Osteocyte (in vitro differentiated cells): ENCODE results near the gene PCSK1N. TPM values are rescaled to one million over a fixed set of nuclear protein-coding genes. Genes with fewer than 3 reads are reported as not detected.

Source experiments
- DNase-seq: peaks from one replicate; pipeline ENCODE4 v3.0.0; 2021; ENCODE audit warnings: mixed read lengths; ENCODE audit not compliant: unreplicated experiment; ENCODE audit errors: extremely low spot score
- H3K27ac Mint-ChIP-seq: one replicate; pipeline ENCODE4 v1.8.0; 2021; ENCODE audit warnings: mild to moderate bottlenecking, mixed read lengths; ENCODE audit not compliant: unreplicated experiment
- H3K27me3 Mint-ChIP-seq: one replicate; pipeline ENCODE4 v1.8.0; 2021; ENCODE audit warnings: mixed read lengths; ENCODE audit not compliant: unreplicated experiment
- H3K36me3 Mint-ChIP-seq: one replicate; pipeline ENCODE4 v1.8.0; 2021; ENCODE audit warnings: mixed read lengths; ENCODE audit not compliant: unreplicated experiment
- H3K4me1 Mint-ChIP-seq: one replicate; pipeline ENCODE4 v1.8.0; 2021; ENCODE audit warnings: mixed read lengths; ENCODE audit not compliant: unreplicated experiment
- H3K4me3 Mint-ChIP-seq: one replicate; pipeline ENCODE4 v1.8.0; 2021; ENCODE audit warnings: mild to moderate bottlenecking, moderate library complexity, mixed read lengths; ENCODE audit not compliant: unreplicated experiment
- H3K9me3 Mint-ChIP-seq: one replicate; pipeline ENCODE4 v1.8.0; 2021; ENCODE audit warnings: mixed read lengths; ENCODE audit not compliant: unreplicated experiment
- CTCF ChIP-seq: fragments of 200-600 bp; sonication (generic); IDR thresholded peaks from 2 replicates; pipeline ENCODE4 v1.5.0; 2021; ENCODE audit warnings: antibody characterized with exemption, mild to moderate bottlenecking, moderate library complexity
- total RNA-seq: library from RNA; stranded (reverse); gene quantifications from 2 replicates; pipeline ENCODE4 v1.2.1, GENCODE V29; 2021

The PCSK1N gene
- total RNA-seq, 1 donor from 2014 or later, result 13.1 TPM

DNA sequence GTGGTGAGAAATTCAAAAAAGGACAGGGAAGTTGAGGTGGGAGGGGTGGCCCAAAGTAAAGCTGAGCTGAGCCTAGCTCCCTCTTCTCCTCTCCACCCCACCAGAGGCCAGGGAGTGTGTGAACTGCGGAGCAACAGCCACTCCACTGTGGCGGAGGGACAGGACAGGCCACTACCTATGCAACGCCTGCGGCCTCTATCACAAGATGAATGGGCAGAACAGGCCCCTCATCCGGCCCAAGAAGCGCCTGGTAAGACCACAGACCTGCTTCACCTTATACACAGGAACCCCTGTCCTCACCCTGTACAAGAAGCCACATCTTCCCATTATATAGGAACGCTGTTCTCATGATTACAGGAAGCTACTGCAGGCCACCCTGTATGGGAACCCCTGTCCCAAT is 43.2 kb downstream of the PCSK1N start:
- Mint-ChIP-seq H3K36me3 (no peaks in the 10 kb centered on the region), H3K9me3 (no peaks in the 10 kb centered on the region)

GRCh38 chrX:48791063-48791820 is 44.2 kb downstream of the PCSK1N start:
- Mint-ChIP-seq H3K4me3 (no peak overlapping the region), H3K36me3 (no peaks in the 10 kb centered on the region), H3K9me3 (no peaks in the 10 kb centered on the region), H3K27ac (no peak overlapping the region), H3K4me1 (peaks cover 8% of the 10 kb centered on the region), H3K27me3 (peaks cover 13% of the 10 kb centered on the region)
- no peak for TF ChIP-seq CTCF
- DNase-seq, result no peak

More for the DNA sequence above, 43.2 kb downstream of the PCSK1N start:
- Mint-ChIP-seq H3K27me3 (peaks cover 7% of the 10 kb centered on the region), H3K4me1 (peaks cover 8% of the 10 kb centered on the region), H3K4me3 (no peak overlapping the region), H3K27ac (no peak overlapping the region)
- no peak for TF ChIP-seq CTCF
- no peak for DNase-seq

DNA sequence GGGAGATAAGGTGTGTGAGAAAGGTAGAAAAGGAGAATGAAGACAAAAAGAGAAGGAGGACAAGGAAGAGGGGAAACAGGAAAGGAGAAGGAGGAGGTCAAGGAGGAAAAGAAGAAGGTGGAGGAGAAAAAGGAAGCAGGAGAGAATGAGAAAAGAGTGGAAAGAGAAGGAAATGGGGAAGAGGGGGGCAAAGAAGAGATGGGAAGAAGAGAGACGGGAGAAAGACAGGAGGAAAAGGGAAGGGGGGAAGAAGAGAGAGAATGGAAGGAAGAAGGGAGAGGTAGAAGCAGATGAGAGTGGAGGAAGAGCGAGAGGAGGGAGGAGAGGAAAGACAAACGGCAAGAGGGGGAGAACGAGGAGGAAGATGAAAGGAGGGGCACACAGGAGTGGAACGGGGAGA is 44.9 kb downstream of the PCSK1N start:
- Mint-ChIP-seq H3K9me3 (no peaks in the 10 kb centered on the region), H3K36me3 (no peaks in the 10 kb centered on the region), H3K27me3 (peaks cover 13% of the 10 kb centered on the region), H3K4me3 (no peak overlapping the region), H3K27ac (no peak overlapping the region), H3K4me1 (peaks cover 8% of the 10 kb centered on the region)
- TF ChIP-seq CTCF, result no peak
- no peak for DNase-seq

GRCh38 chrX:48789366-48790220 is 45.8 kb downstream of the PCSK1N start:
- Mint-ChIP-seq H3K4me3 (no peak overlapping the region), H3K27me3 (peaks cover 13% of the 10 kb centered on the region), H3K4me1 (no peaks in the 10 kb centered on the region), H3K9me3 (no peaks in the 10 kb centered on the region), H3K36me3 (no peaks in the 10 kb centered on the region), H3K27ac (no peak overlapping the region)
- TF ChIP-seq CTCF, result no peak
- DNase-seq, result no peak
